Measurements from ENCODE around the gene VAT1L. TPM values are rescaled to one million over a fixed set of nuclear protein-coding genes. Genes with fewer than 3 reads are reported as not detected.

The VAT1L gene
- total and polyA plus RNA-seq, 2 donors (not counting 3 experiments of a cell fraction or from before 2014, with no cell fraction given), result 0.46 to 1.5 TPM

- CTCF ChIA-PET, result no interaction called here
- no peak for FAIRE-seq
Measured at GRCh38 chr16:77881355-77882030, 93.1 kb downstream of the VAT1L start.

More at GRCh38 chr16:77881355-77882030, 93.1 kb downstream of the VAT1L start:
- no peak overlapping the region for H2AFZ ChIP-seq (ENCODE audit: low read depth, low read length)
- DNase-seq (ENCODE audit: low read depth, low spot score), result no peak
- no peaks in the 10 kb centered on the region for H4K20me1 ChIP-seq (replicated peaks; ENCODE audit: control insufficient read depth, extremely low read depth, insufficient read depth, low read length)
- H3K4me2 ChIP-seq (ENCODE audit: insufficient read depth, low read length), result no peak overlapping the region
- dilution Hi-C loops (cut with MboI; ENCODE audit: extremely low pct_ligation_motif_present, low sequenced_read_pairs) (no loop called here), intact Hi-C loops (cut with micrococcal nuclease) (no loop called here)
- POLR2A ChIA-PET, result no interaction called here
- no peak overlapping the region for H3K4me3 ChIP-seq (replicated peaks in 1 of 3; ENCODE audit: insufficient read depth in 1 of 3, low read depth in 1 of 3, low read length in 3 of 3)
- H3K79me2 ChIP-seq (ENCODE audit: control insufficient read depth, insufficient read depth, low read length), result no peaks in the 10 kb centered on the region
- BruUV-seq (replicated peaks), result no TSS peak
- H3K27me3 ChIP-seq (ENCODE audit: control insufficient read depth in 2 of 2, insufficient read depth in 2 of 2, low read length in 2 of 2), result no peaks in the 10 kb centered on the region
- H3K9me3 ChIP-seq (replicated peaks; ENCODE audit: control insufficient read depth, insufficient read depth, low read length), result no peaks in the 10 kb centered on the region
- H3K9me1 ChIP-seq (replicated peaks; ENCODE audit: control insufficient read depth, extremely low read depth, insufficient read depth, low read length), result no peaks in the 10 kb centered on the region
- H3K4me1 ChIP-seq (ENCODE audit: control insufficient read depth, extremely low read depth, insufficient read depth, low read length), result peaks cover 9% of the 10 kb centered on the region
- no peaks in the 10 kb centered on the region for H3K36me3 ChIP-seq (ENCODE audit: control insufficient read depth in 2 of 2, extremely low read depth in 1 of 2, insufficient read depth in 2 of 2, low read length in 2 of 2)
- no peak overlapping the region for H3K9ac ChIP-seq (replicated peaks; ENCODE audit: extremely low read depth, insufficient read depth, low read length)
- no peak for TF ChIP-seq GATA2 (IDR thresholded peaks at IDR 0.05; ENCODE audit: insufficient read depth, insufficient read length, low read depth, low read length)
- TF ChIP-seq JUN (IDR thresholded peaks at IDR 0.05; ENCODE audit: borderline replicate concordance, insufficient read depth, insufficient read length, low read depth), result no peak
- TF ChIP-seq, protein P1, sequence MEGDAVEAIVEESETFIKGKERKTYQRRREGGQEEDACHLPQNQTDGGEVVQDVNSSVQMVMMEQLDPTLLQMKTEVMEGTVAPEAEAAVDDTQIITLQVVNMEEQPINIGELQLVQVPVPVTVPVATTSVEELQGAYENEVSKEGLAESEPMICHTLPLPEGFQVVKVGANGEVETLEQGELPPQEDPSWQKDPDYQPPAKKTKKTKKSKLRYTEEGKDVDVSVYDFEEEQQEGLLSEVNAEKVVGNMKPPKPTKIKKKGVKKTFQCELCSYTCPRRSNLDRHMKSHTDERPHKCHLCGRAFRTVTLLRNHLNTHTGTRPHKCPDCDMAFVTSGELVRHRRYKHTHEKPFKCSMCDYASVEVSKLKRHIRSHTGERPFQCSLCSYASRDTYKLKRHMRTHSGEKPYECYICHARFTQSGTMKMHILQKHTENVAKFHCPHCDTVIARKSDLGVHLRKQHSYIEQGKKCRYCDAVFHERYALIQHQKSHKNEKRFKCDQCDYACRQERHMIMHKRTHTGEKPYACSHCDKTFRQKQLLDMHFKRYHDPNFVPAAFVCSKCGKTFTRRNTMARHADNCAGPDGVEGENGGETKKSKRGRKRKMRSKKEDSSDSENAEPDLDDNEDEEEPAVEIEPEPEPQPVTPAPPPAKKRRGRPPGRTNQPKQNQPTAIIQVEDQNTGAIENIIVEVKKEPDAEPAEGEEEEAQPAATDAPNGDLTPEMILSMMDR (IDR thresholded peaks at IDR 0.05; ENCODE audit: extremely low read depth in 1 of 2, insufficient read depth in 1 of 2, low read depth in 1 of 2, low read length in 2 of 2), result no peak
- TF ChIP-seq POLR2AphosphoS5 (IDR thresholded peaks at IDR 0.05; ENCODE audit: insufficient read depth, low read depth, low read length), result no peak
- no peak for TF ChIP-seq FOS (IDR thresholded peaks at IDR 0.05; ENCODE audit: borderline replicate concordance, insufficient read depth, low read length)
- TF ChIP-seq, protein P2, sequence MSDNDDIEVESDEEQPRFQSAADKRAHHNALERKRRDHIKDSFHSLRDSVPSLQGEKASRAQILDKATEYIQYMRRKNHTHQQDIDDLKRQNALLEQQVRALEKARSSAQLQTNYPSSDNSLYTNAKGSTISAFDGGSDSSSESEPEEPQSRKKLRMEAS (IDR thresholded peaks at IDR 0.05; ENCODE audit: insufficient read depth, insufficient read length), result no peak
- no peak for TF ChIP-seq EZH2 (IDR thresholded peaks at IDR 0.05; ENCODE audit: borderline replicate concordance, low read depth, low read length, severe bottlenecking)
- no peak for TF ChIP-seq MYC (IDR thresholded peaks at IDR 0.05; ENCODE audit: low read depth, low read length)
- no peak for TF ChIP-seq POLR2A (IDR thresholded peaks at IDR 0.05; ENCODE audit: low read depth, low read length)
- no peak overlapping the region for H3K27ac ChIP-seq (ENCODE audit: insufficient read depth, low read depth, low read length)
